IMR-90 (cell line): ENCODE results near the gene CNTN5. TPM values are rescaled to one million over a fixed set of nuclear protein-coding genes. Genes with fewer than 3 reads are reported as not detected.

Experiments used
- ATAC-seq: fragments of 200-7000 bp; cut with Tn5 transposase; 2 replicates; pipeline ENCODE4 v1.9.1; 2020; ENCODE audit warnings: low read depth, mild to moderate bottlenecking, moderate library complexity
- BruUV-seq: library from RNA; stranded (reverse); fragments of 400-500 nt; replicated peaks from 2 replicates; lab custom pipeline; 2021; lab: Mats Ljungman, UMichigan
- CTCF ChIA-PET: fragments of 300-600 bp; formaldehyde crosslinking; extraction: SDS; loops from one replicate; lab custom pipeline; 2021; ENCODE audit warnings: antibody characterized with exemption; lab: Yijun Ruan, JAX
- POLR2A ChIA-PET: fragments of 300-600 bp; sonication (Branson Sonifier 250); formaldehyde crosslinking; loops from one replicate; lab custom pipeline; 2022; ENCODE audit warnings: antibody characterized with exemption; ENCODE audit not compliant: unreplicated experiment; lab: Charles Lee
- DNase-seq: peaks from one replicate; pipeline ENCODE4 v3.0.0; 2013
- H2AFZ ChIP-seq: replicated peaks from 2 replicates; pipeline ENCODE3; 2013; ENCODE audit warnings: low read length, mild to moderate bottlenecking; ENCODE audit not compliant: poor library complexity
- H2AK5ac ChIP-seq: 2 replicates; pipeline ENCODE4 v1.6.1; 2013; ENCODE audit warnings: low read depth, low read length, inconsistent platforms
- H2AK9ac ChIP-seq: replicated peaks from 2 replicates; pipeline ENCODE3; 2013; ENCODE audit warnings: mild to moderate bottlenecking, low read depth, low read length, moderate library complexity; ENCODE audit not compliant: poor library complexity
- H2BK120ac ChIP-seq: 2 replicates; pipeline ENCODE4 v1.6.1; 2013; ENCODE audit warnings: low read depth, low read length, inconsistent platforms
- H2BK15ac ChIP-seq: 3 replicates; pipeline ENCODE4 v1.6.1; 2013; ENCODE audit warnings: low read depth, low read length, inconsistent platforms
- H2BK20ac ChIP-seq: 2 replicates; pipeline ENCODE4 v1.6.1; 2013; ENCODE audit warnings: low read depth, mild to moderate bottlenecking, inconsistent platforms, low read length, moderate library complexity
- H2BK5ac ChIP-seq: 2 replicates; pipeline ENCODE4 v1.6.1; 2013; ENCODE audit warnings: mild to moderate bottlenecking, low read depth, low read length, inconsistent platforms; ENCODE audit not compliant: poor library complexity, severe bottlenecking
- H3K14ac ChIP-seq: replicated peaks from 2 replicates; pipeline ENCODE4 v1.6.1; 2013; ENCODE audit warnings: low read depth, low read length, inconsistent platforms
- H3K18ac ChIP-seq: 2 replicates; pipeline ENCODE4 v1.6.1; 2013; ENCODE audit warnings: low read depth, low read length, control low read depth
- H3K23ac ChIP-seq: 2 replicates; pipeline ENCODE4 v1.6.1; 2013; ENCODE audit warnings: low read depth, low read length, inconsistent platforms
- H3K27ac ChIP-seq: 2 replicates; pipeline ENCODE4 v1.5.1; 2013; ENCODE audit warnings: mild to moderate bottlenecking, control low read depth, low read length; ENCODE audit not compliant: insufficient read depth
- H3K27me3 ChIP-seq: 2 replicates; pipeline ENCODE4 v1.6.1; 2013; ENCODE audit warnings: low read length; ENCODE audit not compliant: control insufficient read depth, insufficient read depth
- H3K36me3 ChIP-seq: 2 replicates; pipeline ENCODE4 v1.6.1; 2013; ENCODE audit warnings: low read length, mixed read lengths; ENCODE audit not compliant: control insufficient read depth, insufficient read depth
- H3K4ac ChIP-seq: 2 replicates; pipeline ENCODE4 v1.6.1; 2013; ENCODE audit warnings: low read depth, low read length, inconsistent platforms
- H3K4me1 ChIP-seq: 2 replicates; pipeline ENCODE4 v1.6.1; 2013; ENCODE audit warnings: low read length, mixed read lengths; ENCODE audit not compliant: control insufficient read depth, insufficient read depth
- H3K4me2 ChIP-seq: 2 replicates; pipeline ENCODE4 v1.6.1; 2013; ENCODE audit warnings: low read depth, mild to moderate bottlenecking, control low read depth, low read length, moderate library complexity
- H3K4me3 ChIP-seq: 2 replicates; pipeline ENCODE4 v1.5.1; 2013; ENCODE audit warnings: low read depth, mild to moderate bottlenecking, control low read depth, low read length, moderate library complexity; ENCODE audit not compliant: insufficient read depth
- H3K56ac ChIP-seq: 2 replicates; pipeline ENCODE4 v1.6.1; 2013; ENCODE audit warnings: low read length, inconsistent platforms; ENCODE audit not compliant: insufficient read depth; ENCODE audit errors: extremely low read depth
- H3K79me1 ChIP-seq, 2 experiments: 2 replicates each; pipeline ENCODE4 v1.6.1; 2013; ENCODE audit warnings: low read length in 2 of 2, inconsistent platforms in 1 of 2, low read depth in 1 of 2
- H3K9ac ChIP-seq: 2 replicates; pipeline ENCODE4 v1.6.1; 2013; ENCODE audit warnings: low read depth, low read length, control low read depth
- H3K9me1 ChIP-seq: 2 replicates; pipeline ENCODE4 v1.6.1; 2013; ENCODE audit warnings: low read length, inconsistent platforms; ENCODE audit not compliant: insufficient read depth
- H3K9me3 ChIP-seq: 2 replicates; pipeline ENCODE4 v1.6.1; 2013; ENCODE audit warnings: low read length; ENCODE audit not compliant: control insufficient read depth, insufficient read depth
- H4K20me1 ChIP-seq: 2 replicates; pipeline ENCODE4 v1.6.1; 2013; ENCODE audit warnings: low read length, inconsistent platforms; ENCODE audit not compliant: insufficient read depth
- H4K5ac ChIP-seq: 2 replicates; pipeline ENCODE4 v1.6.1; 2013; ENCODE audit warnings: mild to moderate bottlenecking, low read depth, low read length, control low read depth
- H4K8ac ChIP-seq, 2 experiments: 2 replicates each; pipeline ENCODE4 v1.6.1; 2013; ENCODE audit warnings: low read depth in 2 of 2, low read length in 2 of 2, control low read depth in 1 of 2, inconsistent platforms in 1 of 2
- H4K91ac ChIP-seq: 2 replicates; pipeline ENCODE4 v1.6.1; 2013; ENCODE audit warnings: low read depth, low read length, inconsistent platforms; ENCODE audit not compliant: insufficient read depth
- BHLHE40 ChIP-seq: fragments of 150-350 bp; IDR thresholded peaks from 2 replicates; pipeline ENCODE4 v1.6.1; 2016; ENCODE audit warnings: mild to moderate bottlenecking, low read depth, low read length
- CEBPB ChIP-seq: IDR thresholded peaks from 2 replicates; pipeline ENCODE4 v1.6.1; 2012; ENCODE audit warnings: low read depth, low read length, improper control_type of control experiment
- CTCF ChIP-seq: conservative IDR thresholded peaks from 2 replicates; pipeline ENCODE4 v1.5.1; 2012; ENCODE audit warnings: mild to moderate bottlenecking, low read depth, low read length, improper control_type of control experiment
- FOS ChIP-seq: fragments of 150-350 bp; IDR thresholded peaks from 2 replicates; pipeline ENCODE4 v1.6.1; 2016; ENCODE audit warnings: low read depth, low read length
- MAFK ChIP-seq: IDR thresholded peaks from 2 replicates; pipeline ENCODE4 v1.6.1; 2012; ENCODE audit warnings: low read depth, low read length, improper control_type of control experiment
- MXI1 ChIP-seq: IDR thresholded peaks from 2 replicates; pipeline ENCODE4 v1.6.1; 2012; ENCODE audit warnings: low read depth, mild to moderate bottlenecking, low read length, moderate library complexity, borderline replicate concordance
- RCOR1 ChIP-seq: IDR thresholded peaks from 2 replicates; pipeline ENCODE4 v1.6.1; 2012; ENCODE audit warnings: mild to moderate bottlenecking, low read length, improper control_type of control experiment; ENCODE audit not compliant: insufficient replicate concordance
- RFX5 ChIP-seq: IDR thresholded peaks from 2 replicates; pipeline ENCODE4 v1.8.0; 2012; ENCODE audit warnings: low read depth, mild to moderate bottlenecking, low read length, moderate library complexity
- WGBS, 2 experiments: methylation state at CpG; one replicate each; pipeline versions ENCODE4 v1.1.5 to v1.1.7; 2013; ENCODE audit warnings: missing lambda C conversion rate in 2 of 2; ENCODE audit not compliant: insufficient read length in 1 of 2; ENCODE audit errors: extremely low coverage in 2 of 2; 5-methylcytosine and 5-hydroxymethylcytosine counted together
- dilution Hi-C: fragments of 300-500 bp; cut with HindIII; formaldehyde crosslinking; loops from one replicate; pipeline ENCODE4 v1.14.3; 2018; ENCODE audit warnings: low sequenced_read_pairs; ENCODE audit not compliant: unreplicated experiment
- in situ Hi-C: fragments of 300-500 bp; cut with MboI; formaldehyde crosslinking; loops from 3 replicates; pipeline ENCODE4 v1.14.3; 2019; ENCODE audit warnings: low sequenced_read_pairs, inconsistent platforms, mixed read lengths
- intact Hi-C: fragments of 100-400 bp; cut with micrococcal nuclease; formaldehyde crosslinking; loops from 2 replicates; pipeline ENCODE4 v1.10.0; 2022
- polyA plus RNA-seq, 3 experiments: library from polyadenylated mRNA; depleted of rRNA; stranded (reverse); fragments of >200 nt; gene quantifications; 2 replicates each; pipeline ENCODE4 v1.2.3, GENCODE V29; 2012; ENCODE audit warnings: low replicate concordance in 1 of 3
- total RNA-seq: library from RNA; depleted of rRNA; stranded (reverse); fragments of >200 nt; gene quantifications from 2 replicates; pipeline ENCODE4 v1.2.3, GENCODE V29; 2012
- TF ChIP-seq, protein P1 (sequence below): fragments of 150-350 bp; IDR thresholded peaks from 2 replicates; pipeline ENCODE4 v1.6.1; 2016; ENCODE audit warnings: low read depth, mild to moderate bottlenecking, low read length, moderate library complexity, borderline replicate concordance
- TF ChIP-seq, protein P2 (sequence below): fragments of 150-350 bp; IDR thresholded peaks from 2 replicates; pipeline ENCODE4 v1.6.1; 2017; ENCODE audit warnings: mild to moderate bottlenecking, antibody characterized with exemption, low read length, low read depth

The CNTN5 gene
- total and polyA plus RNA-seq, 2 of the 4 experiments (the other 2 are of a cell fraction), result not detected

GRCh38 chr11:99693941-99694492, 673.3 kb downstream of the CNTN5 start:
- peaks cover 4% of the 10 kb centered on the region; the same call in 1 of the 2 replicates for H3K4me1 ChIP-seq
- H2BK5ac ChIP-seq, result peak overlapping the region; percentile 81
- peak overlapping the region; percentile 68; the same call in 1 of the 2 replicates for H3K4ac ChIP-seq
- in situ Hi-C loops, result no loop called here
- intact Hi-C loops, result no loop called here
- no peak overlapping the region for H3K9ac ChIP-seq
- peak overlapping the region; percentile 37; the same call in 1 of the 3 replicates for H2BK15ac ChIP-seq
- H2AK5ac ChIP-seq, result no peak overlapping the region
- H4K91ac ChIP-seq, result peak overlapping the region; percentile 56; the same call in 1 of the 2 replicates
- H3K27me3 ChIP-seq, result no peaks in the 10 kb centered on the region
- no peak overlapping the region for H3K23ac ChIP-seq
- H3K14ac ChIP-seq, result peak overlapping the region; percentile 30; the same call in 1 of the 2 replicates
- H3K4me2 ChIP-seq, result peak overlapping the region; percentile 100
- no peak overlapping the region for H2AK9ac ChIP-seq
- H3K36me3 ChIP-seq, result no peaks in the 10 kb centered on the region
- H3K9me3 ChIP-seq, result no peaks in the 10 kb centered on the region
- DNase-seq (peak; percentile 94), ATAC-seq (peak; percentile 88)
- H3K56ac ChIP-seq, result peak overlapping the region; percentile 45; the same call in 1 of the 2 replicates
- peaks cover 3% of the 10 kb centered on the region; the same call in 1 of the 2 replicates for H3K9me1 ChIP-seq
- peak overlapping the region; percentile 81; the same call in 1 of the 2 replicates for H3K27ac ChIP-seq
- no CpG with 5 or more reads among the region's 6 CpGs for WGBS, 2 experiments
- H4K20me1 ChIP-seq, result no peaks in the 10 kb centered on the region
- H2AFZ ChIP-seq, result no peak overlapping the region
- peak overlapping the region in 1 of 2 experiments; percentile 56; a peak in 3 of 4 replicates for H4K8ac ChIP-seq
- no peaks in the 10 kb centered on the region for H3K79me1 ChIP-seq
- TF ChIP-seq BHLHE40, result peak; percentile 96
- TF ChIP-seq RCOR1, result no peak
- TF ChIP-seq, protein P1, sequence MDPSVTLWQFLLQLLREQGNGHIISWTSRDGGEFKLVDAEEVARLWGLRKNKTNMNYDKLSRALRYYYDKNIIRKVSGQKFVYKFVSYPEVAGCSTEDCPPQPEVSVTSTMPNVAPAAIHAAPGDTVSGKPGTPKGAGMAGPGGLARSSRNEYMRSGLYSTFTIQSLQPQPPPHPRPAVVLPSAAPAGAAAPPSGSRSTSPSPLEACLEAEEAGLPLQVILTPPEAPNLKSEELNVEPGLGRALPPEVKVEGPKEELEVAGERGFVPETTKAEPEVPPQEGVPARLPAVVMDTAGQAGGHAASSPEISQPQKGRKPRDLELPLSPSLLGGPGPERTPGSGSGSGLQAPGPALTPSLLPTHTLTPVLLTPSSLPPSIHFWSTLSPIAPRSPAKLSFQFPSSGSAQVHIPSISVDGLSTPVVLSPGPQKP, result no peak
- peak; percentile 93 for TF ChIP-seq MAFK
- TF ChIP-seq CTCF, result no peak
- TF ChIP-seq FOS, result peak; percentile 65
- no peak for TF ChIP-seq MXI1
- TF ChIP-seq RFX5, result no peak
- TF ChIP-seq CEBPB, result peak; percentile 71
- TF ChIP-seq, protein P2, sequence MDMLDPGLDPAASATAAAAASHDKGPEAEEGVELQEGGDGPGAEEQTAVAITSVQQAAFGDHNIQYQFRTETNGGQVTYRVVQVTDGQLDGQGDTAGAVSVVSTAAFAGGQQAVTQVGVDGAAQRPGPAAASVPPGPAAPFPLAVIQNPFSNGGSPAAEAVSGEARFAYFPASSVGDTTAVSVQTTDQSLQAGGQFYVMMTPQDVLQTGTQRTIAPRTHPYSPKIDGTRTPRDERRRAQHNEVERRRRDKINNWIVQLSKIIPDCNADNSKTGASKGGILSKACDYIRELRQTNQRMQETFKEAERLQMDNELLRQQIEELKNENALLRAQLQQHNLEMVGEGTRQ, result peak; percentile 91
- peak overlapping the region; percentile 59 for H2BK120ac ChIP-seq
- no TSS peak for BruUV-seq
- H3K18ac ChIP-seq, result peak overlapping the region; percentile 98
- POLR2A ChIA-PET, result no interaction called here
- peak overlapping the region; percentile 36; the same call in 1 of the 2 replicates for H3K4me3 ChIP-seq
- peak overlapping the region; percentile 55 for H2BK20ac ChIP-seq
- peak overlapping the region; percentile 90; the same call in 1 of the 2 replicates for H4K5ac ChIP-seq
- dilution Hi-C loops, result no loop called here
- CTCF ChIA-PET, result interaction anchor here (0.6 kb wide), 2 partner anchors 29 to 39 kb away, joined by 3 read pairs; no protein-coding TSS in a partner anchor
